Hepatocyte (in vitro differentiated cells): ENCODE results near the gene NDUFS7. TPM values are rescaled to one million over a fixed set of nuclear protein-coding genes. Genes with fewer than 3 reads are reported as not detected.

Source experiments
- DNase-seq: peaks from one replicate; pipeline ENCODE4 v3.0.0-alpha.2; 2016; ENCODE audit warnings: low spot score
- H2AFZ ChIP-seq: fragments of 200-600 bp; sonication (generic); 2 replicates; pipeline ENCODE4 v1.6.0; 2016; ENCODE audit warnings: antibody characterized with exemption, mild to moderate bottlenecking
- H3K27ac ChIP-seq: fragments of 200-600 bp; sonication (generic); 2 replicates; pipeline ENCODE4 v1.5.1; 2016; ENCODE audit warnings: mild to moderate bottlenecking
- H3K27me3 ChIP-seq: fragments of 200-600 bp; sonication (generic); 2 replicates; pipeline ENCODE4 v1.6.1; 2016
- H3K36me3 ChIP-seq: fragments of 200-600 bp; sonication (generic); replicated peaks from 2 replicates; pipeline ENCODE4 v1.5.1; 2016; ENCODE audit warnings: low read depth; ENCODE audit not compliant: insufficient read depth
- H3K4me1 ChIP-seq: fragments of 200-600 bp; sonication (generic); 2 replicates; pipeline ENCODE4 v1.5.1; 2016; ENCODE audit warnings: mild to moderate bottlenecking, moderate library complexity; ENCODE audit not compliant: insufficient read depth
- H3K4me2 ChIP-seq: fragments of 200-600 bp; sonication (generic); 2 replicates; pipeline ENCODE4 v1.6.0; 2016
- H3K4me3 ChIP-seq: fragments of 200-600 bp; sonication (generic); 2 replicates; pipeline ENCODE4 v1.5.1; 2016; ENCODE audit warnings: mild to moderate bottlenecking
- H3K79me2 ChIP-seq: fragments of 200-600 bp; sonication (generic); 2 replicates; pipeline ENCODE4 v1.6.0; 2017; ENCODE audit warnings: mild to moderate bottlenecking
- H3K9me2 ChIP-seq: fragments of 200-600 bp; sonication (generic); replicated peaks from 2 replicates; pipeline ENCODE4 v1.6.0; 2017; ENCODE audit warnings: mild to moderate bottlenecking; ENCODE audit not compliant: insufficient read depth
- H3K9me3 ChIP-seq: fragments of 200-600 bp; sonication (generic); 2 replicates; pipeline ENCODE4 v1.5.1; 2016; ENCODE audit warnings: low read depth, mild to moderate bottlenecking
- H4K20me1 ChIP-seq: fragments of 200-600 bp; sonication (generic); 2 replicates; pipeline ENCODE4 v1.6.0; 2016; ENCODE audit warnings: mild to moderate bottlenecking; ENCODE audit not compliant: insufficient read depth, poor library complexity, severe bottlenecking
- EZH2 ChIP-seq: fragments of 200-600 bp; sonication (generic); IDR thresholded peaks from 2 replicates; pipeline ENCODE4 v1.6.1; 2016; ENCODE audit warnings: antibody characterized with exemption, mild to moderate bottlenecking, borderline replicate concordance
- EZH2phosphoT487 ChIP-seq: fragments of 200-600 bp; sonication (generic); IDR thresholded peaks from one replicate; pipeline ENCODE4 v1.6.1; 2018; ENCODE audit warnings: antibody characterized with exemption, mild to moderate bottlenecking, low read depth, moderate library complexity; ENCODE audit not compliant: unreplicated experiment, severe bottlenecking
- WGBS: methylation state at CpG from one replicate; pipeline ENCODE4 v1.1.6; 2016; ENCODE audit warnings: low lambda C conversion rate; ENCODE audit errors: missing lambda C conversion rate; 5-methylcytosine and 5-hydroxymethylcytosine counted together
- polyA plus RNA-seq: library from polyadenylated mRNA; unstranded; fragments of >200 nt; fragmentation: Nextera tagmentation; extraction: Ambion mirVana; gene quantifications from 2 replicates; pipeline ENCODE4 v1.2.1, GENCODE V29; 2016
- total RNA-seq: library from RNA; depleted of rRNA; stranded (reverse); fragments of >200 nt; gene quantifications from 2 replicates; pipeline ENCODE4 v1.2.3, GENCODE V29; 2014
- TF ChIP-seq, protein P1 (sequence below): fragments of 200-600 bp; sonication (generic); IDR thresholded peaks from 2 replicates; pipeline ENCODE4 v1.5.1; 2016; ENCODE audit warnings: antibody characterized with exemption, mild to moderate bottlenecking; ENCODE audit not compliant: poor library complexity

The NDUFS7 gene
- total and polyA plus RNA-seq, 2 experiments from 2014 or later, result 81.6 to 276 TPM

DNA sequence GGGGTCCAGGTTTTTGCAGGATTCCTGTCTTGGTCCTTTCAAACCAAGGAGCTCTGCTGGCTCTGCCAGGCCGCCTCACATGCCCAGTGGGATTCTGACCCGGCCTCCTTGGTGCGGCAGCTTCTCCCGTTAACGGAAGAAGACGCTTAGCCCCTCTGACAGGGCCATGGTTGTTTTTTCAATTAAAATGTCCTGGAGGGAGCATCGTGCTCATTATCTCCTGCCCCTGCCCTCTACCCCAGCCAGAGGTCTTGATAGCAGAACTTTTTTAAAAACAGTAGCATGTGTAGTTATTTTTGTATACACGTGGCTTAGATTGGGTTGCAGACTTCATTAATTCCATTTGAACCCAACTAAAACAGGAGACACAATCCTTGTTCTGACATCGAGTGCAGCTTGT is 43.0 kb downstream of the NDUFS7 start:
- H3K9me2 ChIP-seq, result no peaks in the 10 kb centered on the region
- H3K79me2 ChIP-seq, result peaks cover 77% of the 10 kb centered on the region
- no peak for DNase-seq
- H2AFZ ChIP-seq, result no peak overlapping the region
- TF ChIP-seq, protein P1, sequence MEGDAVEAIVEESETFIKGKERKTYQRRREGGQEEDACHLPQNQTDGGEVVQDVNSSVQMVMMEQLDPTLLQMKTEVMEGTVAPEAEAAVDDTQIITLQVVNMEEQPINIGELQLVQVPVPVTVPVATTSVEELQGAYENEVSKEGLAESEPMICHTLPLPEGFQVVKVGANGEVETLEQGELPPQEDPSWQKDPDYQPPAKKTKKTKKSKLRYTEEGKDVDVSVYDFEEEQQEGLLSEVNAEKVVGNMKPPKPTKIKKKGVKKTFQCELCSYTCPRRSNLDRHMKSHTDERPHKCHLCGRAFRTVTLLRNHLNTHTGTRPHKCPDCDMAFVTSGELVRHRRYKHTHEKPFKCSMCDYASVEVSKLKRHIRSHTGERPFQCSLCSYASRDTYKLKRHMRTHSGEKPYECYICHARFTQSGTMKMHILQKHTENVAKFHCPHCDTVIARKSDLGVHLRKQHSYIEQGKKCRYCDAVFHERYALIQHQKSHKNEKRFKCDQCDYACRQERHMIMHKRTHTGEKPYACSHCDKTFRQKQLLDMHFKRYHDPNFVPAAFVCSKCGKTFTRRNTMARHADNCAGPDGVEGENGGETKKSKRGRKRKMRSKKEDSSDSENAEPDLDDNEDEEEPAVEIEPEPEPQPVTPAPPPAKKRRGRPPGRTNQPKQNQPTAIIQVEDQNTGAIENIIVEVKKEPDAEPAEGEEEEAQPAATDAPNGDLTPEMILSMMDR, result no peak
- no peak for TF ChIP-seq EZH2
- no peak for TF ChIP-seq EZH2phosphoT487
- H4K20me1 ChIP-seq, result peaks cover 9% of the 10 kb centered on the region
- no peaks in the 10 kb centered on the region for H3K36me3 ChIP-seq
- H3K4me3 ChIP-seq, result no peak overlapping the region
- H3K4me2 ChIP-seq, result no peak overlapping the region
- no peak overlapping the region for H3K27ac ChIP-seq
- H3K27me3 ChIP-seq, result no peaks in the 10 kb centered on the region
- 93% methylated on average over 9 of the region's 9 CpGs for WGBS
- H3K4me1 ChIP-seq, result peaks cover 20% of the 10 kb centered on the region
- H3K9me3 ChIP-seq, result no peaks in the 10 kb centered on the region

DNA sequence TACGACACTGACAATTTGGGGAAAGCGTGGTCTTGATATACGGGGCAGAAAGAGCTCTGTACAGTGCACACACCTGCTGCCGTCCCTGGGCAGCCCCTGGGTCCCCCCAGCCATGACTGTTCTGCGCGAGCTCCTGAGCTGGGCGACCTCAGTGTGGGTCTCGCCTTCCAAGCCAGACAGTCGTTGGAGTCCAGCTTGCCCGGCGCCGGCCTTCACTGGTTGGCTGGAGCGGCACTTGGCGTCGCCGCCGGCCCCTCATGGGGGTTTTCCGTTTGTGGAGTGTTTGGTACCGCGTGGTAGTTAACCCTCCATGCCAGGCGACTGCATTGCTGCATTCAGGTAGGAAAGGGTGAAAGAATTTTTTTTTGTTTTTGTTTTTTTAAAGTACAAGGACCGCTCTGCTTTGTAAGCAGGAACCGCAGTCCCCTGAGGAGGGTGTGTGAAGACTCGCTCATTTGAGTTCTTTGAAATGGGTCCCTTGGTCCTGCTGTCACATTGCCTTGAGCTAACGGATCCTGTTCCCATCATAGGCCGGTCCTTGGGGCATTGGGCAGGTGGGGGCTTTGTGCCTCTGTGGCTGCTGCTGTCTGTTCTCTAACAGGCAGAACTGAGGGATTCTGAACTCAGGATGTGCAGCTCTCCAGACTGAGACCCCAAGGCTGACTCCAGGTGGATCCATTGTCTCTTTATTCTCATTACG is 43.7 kb downstream of the NDUFS7 start:
- no peaks in the 10 kb centered on the region for H3K9me3 ChIP-seq
- H2AFZ ChIP-seq, result no peak overlapping the region
- no peak for DNase-seq
- WGBS, result 93% methylated on average over 27 of the region's 27 CpGs
- H3K9me2 ChIP-seq, result no peaks in the 10 kb centered on the region
- H3K4me1 ChIP-seq, result peaks cover 20% of the 10 kb centered on the region
- no peak overlapping the region for H3K4me3 ChIP-seq
- H3K27me3 ChIP-seq, result no peaks in the 10 kb centered on the region
- no peak overlapping the region for H3K27ac ChIP-seq
- H4K20me1 ChIP-seq, result peaks cover 9% of the 10 kb centered on the region
- H3K4me2 ChIP-seq, result no peak overlapping the region
- no peaks in the 10 kb centered on the region for H3K36me3 ChIP-seq
- TF ChIP-seq EZH2 (no peak), EZH2phosphoT487 (no peak)
- TF ChIP-seq, protein P1, result no peak
- H3K79me2 ChIP-seq, result peaks cover 71% of the 10 kb centered on the region

DNA sequence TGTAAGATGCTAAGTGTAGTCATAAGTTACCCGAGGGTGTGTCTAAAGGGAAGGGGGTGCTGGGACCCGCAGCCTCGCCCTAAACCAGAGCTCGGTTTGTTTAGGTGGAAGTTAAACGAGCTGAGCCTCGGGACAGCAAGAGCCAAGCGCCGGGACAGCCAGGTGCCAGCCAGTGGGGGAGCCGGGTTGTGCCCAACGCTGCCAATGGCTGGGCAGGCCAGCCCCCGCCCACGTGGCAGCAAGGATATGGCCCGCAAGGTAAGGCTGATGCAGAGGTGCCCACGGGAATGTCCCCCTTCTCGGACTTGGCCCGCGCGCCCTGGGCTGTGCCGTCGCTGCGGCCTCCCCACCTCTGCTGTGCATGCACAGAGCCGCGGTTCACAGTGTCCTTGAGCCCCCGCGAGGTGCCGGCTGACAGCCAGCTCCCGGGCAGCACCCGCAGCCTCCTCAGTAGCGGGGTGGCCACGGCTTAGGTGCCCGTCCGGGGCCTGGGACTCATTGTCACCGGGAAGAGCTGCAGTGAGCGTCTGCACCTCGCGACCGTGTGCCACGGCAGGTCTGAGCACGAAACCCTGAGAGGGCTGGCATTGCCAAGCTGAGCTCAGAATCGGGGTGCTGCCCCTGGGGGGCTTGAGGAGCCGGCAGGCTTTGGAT is 45.2 kb downstream of the NDUFS7 start:
- no peak overlapping the region for H3K4me2 ChIP-seq
- H3K27me3 ChIP-seq, result no peaks in the 10 kb centered on the region
- no peak overlapping the region for H2AFZ ChIP-seq
- no peak overlapping the region for H3K4me3 ChIP-seq
- no peaks in the 10 kb centered on the region for H3K9me2 ChIP-seq
- no peaks in the 10 kb centered on the region for H3K36me3 ChIP-seq
- TF ChIP-seq, protein P1, result no peak
- TF ChIP-seq EZH2 (no peak), EZH2phosphoT487 (no peak)
- 96% methylated on average over 40 of the region's 41 CpGs for WGBS
- no peak overlapping the region for H3K27ac ChIP-seq
- peaks cover 17% of the 10 kb centered on the region for H3K4me1 ChIP-seq
- H4K20me1 ChIP-seq, result peaks cover 9% of the 10 kb centered on the region
- H3K9me3 ChIP-seq, result no peaks in the 10 kb centered on the region
- DNase-seq, result no peak
- peaks cover 59% of the 10 kb centered on the region for H3K79me2 ChIP-seq
